Psoas muscle (tissue), 8 donors: ENCODE measurements around the gene PAN2. TPM values are rescaled to one million over a fixed set of nuclear protein-coding genes. Genes with fewer than 3 reads are reported as not detected.

Source experiments
- ATAC-seq, 4 donors: fragments of 200-7000 bp; cut with Tn5 transposase; one replicate each; pipeline ENCODE4 v1.9.1; 2020; ENCODE audit warnings: moderate library complexity in 3 of 4, mild to moderate bottlenecking in 2 of 4
- DNase-seq, 2 donors: peaks; one replicate each; pipeline ENCODE4 v3.0.0-alpha.2; 2020
- H3K27ac ChIP-seq: fragments of 200-600 bp; one replicate; pipeline ENCODE4 v1.8.0; 2022
- H3K27me3 ChIP-seq, 3 donors: fragments of 200-600 bp in 1 of 3; one replicate each; pipeline versions ENCODE4 v1.6.1 to v1.8.0; 2013 to 2022; ENCODE audit warnings: low read length in 2 of 3, mild to moderate bottlenecking in 2 of 3, moderate library complexity in 1 of 3; ENCODE audit not compliant: insufficient read depth in 3 of 3
- H3K36me3 ChIP-seq, 2 donors: fragments of 200-600 bp in 1 of 2; one replicate each; pipeline versions ENCODE4 v1.6.1 to v1.8.0; 2013 to 2022; ENCODE audit warnings: low read depth in 1 of 2, mild to moderate bottlenecking in 1 of 2, moderate library complexity in 1 of 2; ENCODE audit not compliant: insufficient read depth in 1 of 2
- H3K4me1 ChIP-seq: fragments of 200-600 bp; one replicate; pipeline ENCODE4 v1.8.0; 2022
- H3K4me3 ChIP-seq: fragments of 200-600 bp; one replicate; pipeline ENCODE4 v1.8.0; 2022; ENCODE audit warnings: mild to moderate bottlenecking
- H3K9me3 ChIP-seq: fragments of 200-600 bp; one replicate; pipeline ENCODE4 v1.8.0; 2022
- WGBS, 3 donors: extraction: QIAGEN DNeasy Blood & Tissue Kit; methylation state at CpG; one replicate each; pipeline versions ENCODE4 v1.1.6 to v1.1.7; 2013; 5-methylcytosine and 5-hydroxymethylcytosine counted together
- intact Hi-C, 2 donors: fragments of 100-400 bp; cut with DNase I; formaldehyde crosslinking; loops; one replicate each; pipeline versions ENCODE4 v1.11.0 to v1.14.2; 2022
- long read RNA-seq, 2 donors: library from polyadenylated mRNA; unstranded; transcript quantifications; one replicate each; pipeline ENCODE4 v2.0.0, GENCODE V29; 2021
- polyA plus RNA-seq, 3 donors: library from polyadenylated mRNA; stranded (reverse); fragments of 200-250 nt; gene quantifications; one replicate each; pipeline ENCODE4 v1.2.3, GENCODE V29; 2013
- total RNA-seq, 4 donors: library from RNA; stranded (reverse); fragmentation: NEBNext Ultra II Directional in 2 of 4; extraction: Animal tissue kit (Norgen Biotek cat#: 25700) in 2 of 4; gene quantifications; one replicate each; pipeline versions ENCODE4 v1.2.1 to v1.2.4, GENCODE V29; 2021 to 2023
- TF ChIP-seq, protein P1 (sequence below): fragments of 200-600 bp; IDR thresholded peaks from one replicate; pipeline ENCODE4 v1.8.0; 2022; ENCODE audit warnings: antibody characterized with exemption
- donor health status: healthy with polysubstance abuse.
- donor health status: DM: no; HTN: no; CAD: no; lungs with moderate emphysema.
- donor health status: Bipolar disorder and iron deficiency.
- donor health status: healthy.
- donor health status: DM: yes; HTN: yes; CAD: no.
- donor health status: DM: no; HTN: no; CAD: no.
- donor health status: DM: no; HTN: no; CAD: no.
- donor health status: DM: yes; HTN: yes; CAD: no.

The PAN2 gene, protein sequence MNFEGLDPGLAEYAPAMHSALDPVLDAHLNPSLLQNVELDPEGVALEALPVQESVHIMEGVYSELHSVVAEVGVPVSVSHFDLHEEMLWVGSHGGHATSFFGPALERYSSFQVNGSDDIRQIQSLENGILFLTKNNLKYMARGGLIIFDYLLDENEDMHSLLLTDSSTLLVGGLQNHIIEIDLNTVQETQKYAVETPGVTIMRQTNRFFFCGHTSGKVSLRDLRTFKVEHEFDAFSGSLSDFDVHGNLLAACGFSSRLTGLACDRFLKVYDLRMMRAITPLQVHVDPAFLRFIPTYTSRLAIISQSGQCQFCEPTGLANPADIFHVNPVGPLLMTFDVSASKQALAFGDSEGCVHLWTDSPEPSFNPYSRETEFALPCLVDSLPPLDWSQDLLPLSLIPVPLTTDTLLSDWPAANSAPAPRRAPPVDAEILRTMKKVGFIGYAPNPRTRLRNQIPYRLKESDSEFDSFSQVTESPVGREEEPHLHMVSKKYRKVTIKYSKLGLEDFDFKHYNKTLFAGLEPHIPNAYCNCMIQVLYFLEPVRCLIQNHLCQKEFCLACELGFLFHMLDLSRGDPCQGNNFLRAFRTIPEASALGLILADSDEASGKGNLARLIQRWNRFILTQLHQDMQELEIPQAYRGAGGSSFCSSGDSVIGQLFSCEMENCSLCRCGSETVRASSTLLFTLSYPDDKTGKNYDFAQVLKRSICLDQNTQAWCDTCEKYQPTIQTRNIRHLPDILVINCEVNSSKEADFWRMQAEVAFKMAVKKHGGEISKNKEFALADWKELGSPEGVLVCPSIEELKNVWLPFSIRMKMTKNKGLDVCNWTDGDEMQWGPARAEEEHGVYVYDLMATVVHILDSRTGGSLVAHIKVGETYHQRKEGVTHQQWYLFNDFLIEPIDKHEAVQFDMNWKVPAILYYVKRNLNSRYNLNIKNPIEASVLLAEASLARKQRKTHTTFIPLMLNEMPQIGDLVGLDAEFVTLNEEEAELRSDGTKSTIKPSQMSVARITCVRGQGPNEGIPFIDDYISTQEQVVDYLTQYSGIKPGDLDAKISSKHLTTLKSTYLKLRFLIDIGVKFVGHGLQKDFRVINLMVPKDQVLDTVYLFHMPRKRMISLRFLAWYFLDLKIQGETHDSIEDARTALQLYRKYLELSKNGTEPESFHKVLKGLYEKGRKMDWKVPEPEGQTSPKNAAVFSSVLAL
- total RNA-seq: 10 to 100 TPM; 22.1 to 37.5 (median 28.7) TPM
- 10 to 100 TPM; 17.3 to 28.7 (median 17.4) TPM for polyA plus RNA-seq
- long read RNA-seq, donor 1, partial matches to known transcripts: 0 of 6 reads
- long read RNA-seq, donor 1, other reads (novel, unspliced or antisense): 6 of 6 reads
- long read RNA-seq, donor 2, full-length matches to known transcripts: 1 of 6 reads
- long read RNA-seq, donor 2, partial matches to known transcripts: 4 of 6 reads
- long read RNA-seq, donor 2, other reads (novel, unspliced or antisense): 1 of 6 reads

DNA sequence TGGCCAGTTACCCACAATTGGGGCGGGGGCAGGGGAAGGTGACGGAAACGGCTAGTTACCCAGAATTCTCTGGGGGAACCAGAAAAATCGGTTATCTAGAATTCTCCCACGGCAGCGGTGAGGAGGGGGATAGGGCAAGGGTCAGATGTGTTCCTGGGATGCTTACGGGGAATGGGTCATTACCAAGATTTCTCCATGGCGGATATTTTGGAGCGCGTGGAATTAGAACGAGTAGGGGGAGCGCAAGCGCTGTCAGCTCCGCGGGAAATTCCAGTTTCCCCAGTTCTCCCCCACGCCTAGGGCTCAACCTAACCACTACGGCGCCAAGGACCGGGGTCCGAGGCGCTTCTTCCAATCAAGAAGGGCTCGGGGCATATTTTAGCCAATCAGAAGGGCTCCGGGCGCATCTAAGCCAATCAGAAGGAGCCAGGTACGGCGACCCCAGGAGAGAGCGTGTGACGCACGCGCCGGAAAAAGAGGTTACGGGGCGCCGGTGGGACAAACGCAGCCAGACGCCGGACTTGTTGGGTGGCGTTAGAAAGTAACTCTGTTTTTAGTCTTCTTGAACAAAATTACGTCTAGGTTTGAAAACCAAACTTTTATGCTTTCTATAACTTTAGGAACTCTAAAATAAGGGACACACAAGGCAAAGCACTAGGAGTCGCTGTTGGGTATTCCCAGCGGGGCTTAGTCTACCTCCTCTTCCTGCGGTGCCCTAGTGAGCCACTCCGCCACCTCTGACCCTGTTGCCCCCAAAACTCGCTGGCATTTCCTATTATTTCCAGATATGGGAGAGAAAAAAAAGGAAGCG lies at the start of gene PAN2:
PAN2 (minus strand) TSS at position 322 of the 811 bp plus-strand sequence. CDS start 906 bp downstream, outside the sequence.
- peaks cover 0 to 13% of the 10 kb centered on the region in 2 donors for H3K36me3 ChIP-seq
- DNase-seq (peak; percentile 96 to 97), ATAC-seq (peak; percentile 98 to 99 (median 98))
- no peaks in the 10 kb centered on the region for H3K9me3 ChIP-seq
- TF ChIP-seq, protein P1, sequence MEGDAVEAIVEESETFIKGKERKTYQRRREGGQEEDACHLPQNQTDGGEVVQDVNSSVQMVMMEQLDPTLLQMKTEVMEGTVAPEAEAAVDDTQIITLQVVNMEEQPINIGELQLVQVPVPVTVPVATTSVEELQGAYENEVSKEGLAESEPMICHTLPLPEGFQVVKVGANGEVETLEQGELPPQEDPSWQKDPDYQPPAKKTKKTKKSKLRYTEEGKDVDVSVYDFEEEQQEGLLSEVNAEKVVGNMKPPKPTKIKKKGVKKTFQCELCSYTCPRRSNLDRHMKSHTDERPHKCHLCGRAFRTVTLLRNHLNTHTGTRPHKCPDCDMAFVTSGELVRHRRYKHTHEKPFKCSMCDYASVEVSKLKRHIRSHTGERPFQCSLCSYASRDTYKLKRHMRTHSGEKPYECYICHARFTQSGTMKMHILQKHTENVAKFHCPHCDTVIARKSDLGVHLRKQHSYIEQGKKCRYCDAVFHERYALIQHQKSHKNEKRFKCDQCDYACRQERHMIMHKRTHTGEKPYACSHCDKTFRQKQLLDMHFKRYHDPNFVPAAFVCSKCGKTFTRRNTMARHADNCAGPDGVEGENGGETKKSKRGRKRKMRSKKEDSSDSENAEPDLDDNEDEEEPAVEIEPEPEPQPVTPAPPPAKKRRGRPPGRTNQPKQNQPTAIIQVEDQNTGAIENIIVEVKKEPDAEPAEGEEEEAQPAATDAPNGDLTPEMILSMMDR: peak; percentile 57
- intact Hi-C loops: loop anchor here in 1 of 2 donors (10.0 kb wide), 1 partner anchor 131 kb away; the partner anchor contains the start of gene SPRYD4
- WGBS, 3 donors: 0% methylated on average over 45 of the region's 45 CpGs
- H3K27ac ChIP-seq: peak within 1 kb of the TSS; percentile 97
- H3K4me3 ChIP-seq: peak within 1 kb of the TSS; percentile 94
- H3K4me1 ChIP-seq: peaks cover 6% of the 10 kb centered on the region
- no peaks in the 10 kb centered on the region for H3K27me3 ChIP-seq

DNA sequence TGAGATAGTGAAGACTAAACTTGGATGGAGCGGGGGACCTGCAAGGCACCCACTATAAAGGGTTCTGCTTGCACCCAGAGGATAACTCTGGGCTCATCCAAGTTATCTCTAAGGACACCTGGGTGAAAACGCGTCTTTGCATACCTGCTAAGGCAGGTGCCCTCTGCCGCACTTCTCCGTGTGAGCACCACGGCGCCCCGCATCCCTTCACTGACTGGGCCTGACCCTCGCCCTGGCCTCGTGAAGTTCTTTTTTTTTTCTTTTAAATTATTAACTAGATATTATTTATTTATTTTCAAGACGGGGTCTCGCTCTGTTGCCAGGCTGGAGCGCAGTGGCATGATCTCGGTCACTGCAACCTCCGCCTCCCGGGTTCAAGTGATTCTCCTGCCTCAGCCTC lies 48.8 kb upstream of the PAN2 start:
- no peaks in the 10 kb centered on the region for H3K4me1 ChIP-seq

DNA sequence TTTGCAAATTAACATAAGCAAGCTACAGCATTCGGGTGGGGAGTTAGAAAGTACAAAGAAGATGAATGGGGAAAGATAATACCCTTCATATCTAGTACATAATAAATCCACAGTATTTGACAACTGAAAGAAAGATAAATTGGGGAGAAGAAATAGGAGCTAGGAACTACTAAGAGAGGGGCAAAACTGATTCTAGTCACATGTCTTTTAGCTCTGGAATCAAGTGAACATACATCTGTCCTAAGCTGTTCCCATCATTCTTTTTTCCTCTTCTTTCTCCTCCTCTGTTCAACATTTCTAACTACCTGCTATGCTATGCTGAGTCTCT lies 44.2 kb upstream of the PAN2 start:
- no peak overlapping the region for H3K27ac ChIP-seq
- no peaks in the 10 kb centered on the region for H3K27me3 ChIP-seq
- no peak overlapping the region for H3K4me3 ChIP-seq
- no peaks in the 10 kb centered on the region for H3K4me1 ChIP-seq
- WGBS, 3 donors: 50 to 55% (median 54%) methylated on average over 1 of the region's 1 CpG
- no peaks in the 10 kb centered on the region for H3K36me3 ChIP-seq
- TF ChIP-seq, protein P1: no peak
- DNase-seq (no peak), ATAC-seq (no peak)
- intact Hi-C loops: no loop called here
- no peaks in the 10 kb centered on the region for H3K9me3 ChIP-seq

More for the DNA sequence above, 48.8 kb upstream of the PAN2 start:
- Histone ChIP-seq H3K27ac (no peak overlapping the region), H3K4me3 (no peak overlapping the region), H3K27me3 (peaks cover 0 to 2% (median 0%) of the 10 kb centered on the region in 3 donors), H3K36me3 (no peaks in the 10 kb centered on the region), H3K9me3 (no peaks in the 10 kb centered on the region)
- DNase-seq (no peak), ATAC-seq (no peak)
- intact Hi-C loops: loop anchor here in 1 of 2 donors (5.0 kb wide), 1 partner anchor 45 kb away; no protein-coding TSS in a partner anchor
- TF ChIP-seq, protein P1: no peak
- 92 to 95% (median 94%) methylated on average over 16 of the region's 16 CpGs for WGBS, 3 donors
